Liver (tissue), 9 donors: ENCODE results near the gene GPR52. TPM values are rescaled to one million over a fixed set of nuclear protein-coding genes. Genes with fewer than 3 reads are reported as not detected.

Experiments
- DNase-seq: peaks from one replicate; pipeline ENCODE4 v3.0.0-alpha.2; 2017; ENCODE audit warnings: low spot score
- H3K27ac ChIP-seq, 2 donors: one replicate each; pipeline ENCODE4 v1.7.0; 2013; ENCODE audit warnings: inconsistent platforms in 2 of 2, low read length in 2 of 2, control low read depth in 1 of 2, low read depth in 1 of 2, mild to moderate bottlenecking in 1 of 2
- H3K27me3 ChIP-seq, 4 donors: one replicate each; pipeline versions ENCODE4 v1.6.1 to v1.7.0; 2013; ENCODE audit warnings: low read length in 3 of 4, inconsistent platforms in 1 of 4, mild to moderate bottlenecking in 1 of 4, moderate library complexity in 1 of 4; ENCODE audit not compliant: control insufficient read depth in 4 of 4, insufficient read depth in 4 of 4
- H3K36me3 ChIP-seq, 4 donors: one replicate each; pipeline versions ENCODE4 v1.6.1 to v1.7.0; 2013; ENCODE audit warnings: low read length in 3 of 4, mild to moderate bottlenecking in 3 of 4, low read depth in 1 of 4, moderate library complexity in 1 of 4; ENCODE audit not compliant: control insufficient read depth in 4 of 4, insufficient read depth in 3 of 4
- H3K4me1 ChIP-seq, 4 donors: one replicate each; pipeline versions ENCODE4 v1.6.1 to v1.7.0; 2013; ENCODE audit warnings: low read length in 3 of 4, mild to moderate bottlenecking in 3 of 4, moderate library complexity in 1 of 4; ENCODE audit not compliant: control insufficient read depth in 4 of 4, insufficient read depth in 4 of 4
- H3K4me3 ChIP-seq, 3 donors: one replicate each; pipeline versions ENCODE4 v1.6.1 to v1.7.0; 2013; ENCODE audit warnings: low read length in 3 of 3, control low read depth in 1 of 3, low read depth in 1 of 3, mild to moderate bottlenecking in 1 of 3
- H3K9ac ChIP-seq, 2 donors: one replicate each; pipeline ENCODE4 v1.7.0; 2013; ENCODE audit warnings: low read length in 2 of 2, mild to moderate bottlenecking in 2 of 2, moderate library complexity in 2 of 2, control low read depth in 1 of 2, low read depth in 1 of 2
- H3K9me3 ChIP-seq, 4 donors: one replicate each; pipeline versions ENCODE4 v1.6.1 to v1.7.0; 2013; ENCODE audit warnings: low read length in 3 of 4; ENCODE audit not compliant: control insufficient read depth in 4 of 4
- EGR1 ChIP-seq, 2 donors: IDR thresholded peaks; 2 replicates each; pipeline ENCODE4 v1.6.1; 2016 to 2018; ENCODE audit warnings: antibody characterized with exemption in 2 of 2, low read depth in 2 of 2
- FOXA1 ChIP-seq: IDR thresholded peaks from 2 replicates; pipeline ENCODE4 v1.6.1; 2016; ENCODE audit warnings: antibody characterized with exemption
- FOXA2 ChIP-seq: IDR thresholded peaks from 2 replicates; pipeline ENCODE4 v1.6.1; 2016; ENCODE audit warnings: antibody characterized with exemption
- GABPA ChIP-seq, 2 donors: IDR thresholded peaks in 1 of 2; conservative IDR thresholded peaks in 1 of 2; 2 replicates each; pipeline ENCODE4 v1.6.1; 2016; ENCODE audit warnings: antibody characterized with exemption in 2 of 2, mild to moderate bottlenecking in 1 of 2, moderate library complexity in 1 of 2
- HNF4A ChIP-seq, 2 donors: conservative IDR thresholded peaks; 2 replicates each; pipeline ENCODE4 v1.6.1; 2016; ENCODE audit warnings: antibody characterized with exemption in 2 of 2, mild to moderate bottlenecking in 2 of 2
- HNF4G ChIP-seq: IDR thresholded peaks from 2 replicates; pipeline ENCODE4 v1.6.1; 2016; ENCODE audit warnings: antibody characterized with exemption
- JUND ChIP-seq, 2 donors: IDR thresholded peaks; 2 replicates each; pipeline ENCODE4 v1.6.1; 2016; ENCODE audit warnings: antibody characterized with exemption in 2 of 2
- NR2F2 ChIP-seq: IDR thresholded peaks from 2 replicates; pipeline ENCODE4 v1.6.1; 2016; ENCODE audit warnings: antibody characterized with exemption
- RAD21 ChIP-seq, 2 donors: IDR thresholded peaks; 2 replicates each; pipeline ENCODE4 v1.6.1; 2016; ENCODE audit warnings: antibody characterized with exemption in 2 of 2, mild to moderate bottlenecking in 2 of 2
- RXRA ChIP-seq, 2 donors: IDR thresholded peaks; 2 replicates each; pipeline ENCODE4 v1.6.1; 2017 to 2018; ENCODE audit warnings: antibody characterized with exemption in 2 of 2, mild to moderate bottlenecking in 1 of 2
- SP1 ChIP-seq: IDR thresholded peaks from 2 replicates; pipeline ENCODE4 v1.6.1; 2018; ENCODE audit warnings: antibody characterized with exemption, mild to moderate bottlenecking
- TAF1 ChIP-seq: conservative IDR thresholded peaks from 2 replicates; pipeline ENCODE4 v1.6.1; 2016; ENCODE audit warnings: antibody characterized with exemption, mild to moderate bottlenecking
- YY1 ChIP-seq: IDR thresholded peaks from 2 replicates; pipeline ENCODE4 v1.6.1; 2016; ENCODE audit warnings: antibody characterized with exemption, mild to moderate bottlenecking
- WGBS: extraction: QIAGEN DNeasy Blood & Tissue Kit; methylation state at CpG from one replicate; pipeline ENCODE4 v1.1.7; 2013; 5-methylcytosine and 5-hydroxymethylcytosine counted together
- polyA plus RNA-seq, 2 donors: library from polyadenylated mRNA; stranded (reverse) in 1 of 2; unstranded in 1 of 2; fragments of 200-250 nt in 1 of 2; fragments of >200 nt in 1 of 2; fragmentation: Nextera tagmentation in 1 of 2; extraction: Ambion mirVana in 1 of 2; gene quantifications; one replicate each; pipeline versions ENCODE4 v1.2.1 to v1.2.3, GENCODE V29; 2013 to 2015
- total RNA-seq, 2 donors: library from RNA; depleted of rRNA; stranded (reverse); fragments of >200 nt; gene quantifications; one replicate each; pipeline ENCODE4 v1.2.3, GENCODE V29; 2014
- TF ChIP-seq, protein P1 (sequence below): IDR thresholded peaks from 2 replicates; pipeline ENCODE4 v1.6.1; 2016; ENCODE audit warnings: antibody characterized with exemption, mild to moderate bottlenecking
- TF ChIP-seq, protein P2 (sequence below): fragments of 150-350 bp; IDR thresholded peaks from 2 replicates; pipeline ENCODE4 v1.5.1; 2017; ENCODE audit warnings: improper control_type of control experiment, low read depth, low read length; ENCODE audit not compliant: missing input control
- TF ChIP-seq, protein P3 (sequence below): IDR thresholded peaks from 2 replicates; pipeline ENCODE4 v1.6.1; 2016; ENCODE audit warnings: antibody characterized with exemption
- TF ChIP-seq, protein P4 (sequence below): IDR thresholded peaks from 2 replicates; pipeline ENCODE4 v1.6.1; 2016; ENCODE audit warnings: antibody characterized with exemption
- TF ChIP-seq, protein P5 (sequence below): IDR thresholded peaks from 2 replicates; pipeline ENCODE4 v1.6.1; 2016; ENCODE audit warnings: antibody characterized with exemption
- donor health status: healthy.
- donor health status: healthy.
- donor health status: healthy.
- donor health status: healthy.
- donor health status: healthy.

The GPR52 gene
- total and polyA plus RNA-seq, 4 donors, result 1.3 to 4.8 TPM; not detected in 2

DNA sequence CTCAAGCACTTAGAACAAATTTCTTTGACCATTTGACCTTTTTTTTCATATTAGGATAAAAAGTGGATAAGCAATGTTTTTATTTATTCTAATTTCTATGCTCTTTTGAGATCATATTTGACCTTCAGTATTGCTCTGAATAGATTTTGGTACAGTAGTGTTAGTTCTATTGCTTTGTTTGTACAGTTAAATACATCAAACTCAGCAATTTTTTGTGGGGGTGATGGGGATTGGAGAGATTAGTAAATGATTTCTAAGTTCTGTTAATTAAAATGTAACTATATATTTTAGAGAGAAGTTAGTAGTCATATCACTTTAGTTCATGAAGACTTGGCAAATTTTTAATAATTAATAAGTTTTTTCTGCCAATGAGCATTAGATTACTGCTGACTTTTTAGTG is 2.4 kb upstream of the GPR52 start:
- H3K36me3 ChIP-seq, result no peaks in the 10 kb centered on the region
- TF ChIP-seq FOXA1, result no peak
- TF ChIP-seq FOXA2, result no peak
- TF ChIP-seq, protein P1, sequence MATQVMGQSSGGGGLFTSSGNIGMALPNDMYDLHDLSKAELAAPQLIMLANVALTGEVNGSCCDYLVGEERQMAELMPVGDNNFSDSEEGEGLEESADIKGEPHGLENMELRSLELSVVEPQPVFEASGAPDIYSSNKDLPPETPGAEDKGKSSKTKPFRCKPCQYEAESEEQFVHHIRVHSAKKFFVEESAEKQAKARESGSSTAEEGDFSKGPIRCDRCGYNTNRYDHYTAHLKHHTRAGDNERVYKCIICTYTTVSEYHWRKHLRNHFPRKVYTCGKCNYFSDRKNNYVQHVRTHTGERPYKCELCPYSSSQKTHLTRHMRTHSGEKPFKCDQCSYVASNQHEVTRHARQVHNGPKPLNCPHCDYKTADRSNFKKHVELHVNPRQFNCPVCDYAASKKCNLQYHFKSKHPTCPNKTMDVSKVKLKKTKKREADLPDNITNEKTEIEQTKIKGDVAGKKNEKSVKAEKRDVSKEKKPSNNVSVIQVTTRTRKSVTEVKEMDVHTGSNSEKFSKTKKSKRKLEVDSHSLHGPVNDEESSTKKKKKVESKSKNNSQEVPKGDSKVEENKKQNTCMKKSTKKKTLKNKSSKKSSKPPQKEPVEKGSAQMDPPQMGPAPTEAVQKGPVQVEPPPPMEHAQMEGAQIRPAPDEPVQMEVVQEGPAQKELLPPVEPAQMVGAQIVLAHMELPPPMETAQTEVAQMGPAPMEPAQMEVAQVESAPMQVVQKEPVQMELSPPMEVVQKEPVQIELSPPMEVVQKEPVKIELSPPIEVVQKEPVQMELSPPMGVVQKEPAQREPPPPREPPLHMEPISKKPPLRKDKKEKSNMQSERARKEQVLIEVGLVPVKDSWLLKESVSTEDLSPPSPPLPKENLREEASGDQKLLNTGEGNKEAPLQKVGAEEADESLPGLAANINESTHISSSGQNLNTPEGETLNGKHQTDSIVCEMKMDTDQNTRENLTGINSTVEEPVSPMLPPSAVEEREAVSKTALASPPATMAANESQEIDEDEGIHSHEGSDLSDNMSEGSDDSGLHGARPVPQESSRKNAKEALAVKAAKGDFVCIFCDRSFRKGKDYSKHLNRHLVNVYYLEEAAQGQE, result no peak
- TF ChIP-seq RAD21 (IDR thresholded peaks at IDR 0.05), result no peak
- H3K4me1 ChIP-seq, result peaks cover 0 to 3% (median 0%) of the 10 kb centered on the region in 4 donors
- no peak for DNase-seq
- no peaks in the 10 kb centered on the region for H3K27me3 ChIP-seq
- no peak overlapping the region for H3K27ac ChIP-seq
- no peak overlapping the region for H3K9ac ChIP-seq
- H3K4me3 ChIP-seq, result no peak overlapping the region
- H3K9me3 ChIP-seq, result no peaks in the 10 kb centered on the region

DNA sequence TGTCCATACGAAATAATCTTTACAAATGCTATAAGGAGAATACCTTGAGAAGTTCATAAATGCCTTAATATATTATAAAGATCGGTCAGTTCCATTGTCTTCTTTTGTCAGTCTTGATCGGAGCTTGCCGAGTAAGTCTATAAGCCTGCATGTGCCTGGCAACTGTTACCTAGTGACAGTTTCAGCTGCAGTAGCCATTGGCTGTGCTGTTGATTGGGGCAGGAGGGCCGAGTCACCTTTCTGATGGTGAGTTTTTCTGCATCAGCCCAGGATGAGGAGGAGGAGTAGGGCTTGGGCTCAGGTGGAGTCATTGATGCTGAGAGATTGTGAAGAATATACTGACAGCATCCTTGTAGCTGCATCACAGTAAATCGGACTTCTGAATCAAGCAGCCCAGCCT is 1.9 kb upstream of the GPR52 start:
- H3K9ac ChIP-seq, result no peak overlapping the region
- H3K27ac ChIP-seq, result no peak overlapping the region
- no peaks in the 10 kb centered on the region for H3K27me3 ChIP-seq
- peaks cover 0 to 3% (median 0%) of the 10 kb centered on the region in 4 donors for H3K4me1 ChIP-seq
- TF ChIP-seq NR2F2 (no peak), HNF4G (no peak), FOXA1 (no peak), RAD21 (IDR thresholded peaks at IDR 0.05) (no peak), YY1 (no peak), GABPA (IDR thresholded peaks at IDR 0.05 in 1 of 2, conservative IDR thresholded peaks at IDR 0.05 in 1 of 2) (no peak), RXRA (IDR thresholded peaks at IDR 0.05) (no peak), JUND (IDR thresholded peaks at IDR 0.05) (no peak), EGR1 (IDR thresholded peaks at IDR 0.05; ENCODE audit: low read depth in 2 of 2) (no peak), SP1 (no peak), FOXA2 (no peak), TAF1 (no peak), HNF4A (conservative IDR thresholded peaks at IDR 0.05) (no peak)
- TF ChIP-seq, protein P2, sequence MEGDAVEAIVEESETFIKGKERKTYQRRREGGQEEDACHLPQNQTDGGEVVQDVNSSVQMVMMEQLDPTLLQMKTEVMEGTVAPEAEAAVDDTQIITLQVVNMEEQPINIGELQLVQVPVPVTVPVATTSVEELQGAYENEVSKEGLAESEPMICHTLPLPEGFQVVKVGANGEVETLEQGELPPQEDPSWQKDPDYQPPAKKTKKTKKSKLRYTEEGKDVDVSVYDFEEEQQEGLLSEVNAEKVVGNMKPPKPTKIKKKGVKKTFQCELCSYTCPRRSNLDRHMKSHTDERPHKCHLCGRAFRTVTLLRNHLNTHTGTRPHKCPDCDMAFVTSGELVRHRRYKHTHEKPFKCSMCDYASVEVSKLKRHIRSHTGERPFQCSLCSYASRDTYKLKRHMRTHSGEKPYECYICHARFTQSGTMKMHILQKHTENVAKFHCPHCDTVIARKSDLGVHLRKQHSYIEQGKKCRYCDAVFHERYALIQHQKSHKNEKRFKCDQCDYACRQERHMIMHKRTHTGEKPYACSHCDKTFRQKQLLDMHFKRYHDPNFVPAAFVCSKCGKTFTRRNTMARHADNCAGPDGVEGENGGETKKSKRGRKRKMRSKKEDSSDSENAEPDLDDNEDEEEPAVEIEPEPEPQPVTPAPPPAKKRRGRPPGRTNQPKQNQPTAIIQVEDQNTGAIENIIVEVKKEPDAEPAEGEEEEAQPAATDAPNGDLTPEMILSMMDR, result no peak
- TF ChIP-seq, protein P3, sequence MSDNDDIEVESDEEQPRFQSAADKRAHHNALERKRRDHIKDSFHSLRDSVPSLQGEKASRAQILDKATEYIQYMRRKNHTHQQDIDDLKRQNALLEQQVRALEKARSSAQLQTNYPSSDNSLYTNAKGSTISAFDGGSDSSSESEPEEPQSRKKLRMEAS, result no peak
- TF ChIP-seq, protein P4, sequence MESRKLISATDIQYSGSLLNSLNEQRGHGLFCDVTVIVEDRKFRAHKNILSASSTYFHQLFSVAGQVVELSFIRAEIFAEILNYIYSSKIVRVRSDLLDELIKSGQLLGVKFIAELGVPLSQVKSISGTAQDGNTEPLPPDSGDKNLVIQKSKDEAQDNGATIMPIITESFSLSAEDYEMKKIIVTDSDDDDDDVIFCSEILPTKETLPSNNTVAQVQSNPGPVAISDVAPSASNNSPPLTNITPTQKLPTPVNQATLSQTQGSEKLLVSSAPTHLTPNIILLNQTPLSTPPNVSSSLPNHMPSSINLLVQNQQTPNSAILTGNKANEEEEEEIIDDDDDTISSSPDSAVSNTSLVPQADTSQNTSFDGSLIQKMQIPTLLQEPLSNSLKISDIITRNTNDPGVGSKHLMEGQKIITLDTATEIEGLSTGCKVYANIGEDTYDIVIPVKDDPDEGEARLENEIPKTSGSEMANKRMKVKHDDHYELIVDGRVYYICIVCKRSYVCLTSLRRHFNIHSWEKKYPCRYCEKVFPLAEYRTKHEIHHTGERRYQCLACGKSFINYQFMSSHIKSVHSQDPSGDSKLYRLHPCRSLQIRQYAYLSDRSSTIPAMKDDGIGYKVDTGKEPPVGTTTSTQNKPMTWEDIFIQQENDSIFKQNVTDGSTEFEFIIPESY, result no peak
- TF ChIP-seq, protein P5, sequence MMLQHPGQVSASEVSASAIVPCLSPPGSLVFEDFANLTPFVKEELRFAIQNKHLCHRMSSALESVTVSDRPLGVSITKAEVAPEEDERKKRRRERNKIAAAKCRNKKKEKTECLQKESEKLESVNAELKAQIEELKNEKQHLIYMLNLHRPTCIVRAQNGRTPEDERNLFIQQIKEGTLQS, result no peak
- TF ChIP-seq, protein P1, result no peak
- no peak overlapping the region for H3K4me3 ChIP-seq
- no peaks in the 10 kb centered on the region for H3K36me3 ChIP-seq
- no peaks in the 10 kb centered on the region for H3K9me3 ChIP-seq
- no peak for DNase-seq
- WGBS, result 94% methylated on average over 6 of the region's 6 CpGs
